B cell (primary cell): ENCODE results near the gene CD28.

Experiments
- EZH2 ChIP-seq: IDR thresholded peaks from 2 replicates; pipeline ENCODE4 v1.6.1; 2012; ENCODE audit warnings: borderline replicate concordance, low read depth, mild to moderate bottlenecking, moderate library complexity, low read length; ENCODE audit not compliant: insufficient read depth, poor library complexity, severe bottlenecking
- TF ChIP-seq, protein P1 (sequence below): fragments of 200-600 bp; IDR thresholded peaks from one replicate; pipeline ENCODE4 v1.8.0; 2022; ENCODE audit warnings: antibody characterized with exemption, mild to moderate bottlenecking

DNA sequence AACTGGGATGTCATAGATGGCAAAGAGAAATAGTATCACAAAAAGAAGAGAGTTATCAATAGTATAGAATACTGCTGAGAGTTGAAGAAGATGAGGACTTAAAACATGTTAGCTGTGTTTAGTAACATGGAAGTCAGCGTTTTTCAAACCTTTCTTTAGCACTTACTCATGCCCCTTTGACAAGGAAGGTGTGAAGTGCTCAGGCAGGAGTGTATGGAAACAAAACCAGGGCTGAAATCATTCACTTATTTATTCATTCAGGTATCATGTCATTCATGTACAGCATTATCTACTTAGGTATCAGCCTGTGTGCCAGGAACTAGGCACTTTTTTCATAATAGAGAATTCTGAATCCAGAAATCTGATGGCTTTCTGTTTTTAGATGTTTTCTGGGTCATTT, 27.2 kb downstream of the CD28 start:
- TF ChIP-seq, protein P1, sequence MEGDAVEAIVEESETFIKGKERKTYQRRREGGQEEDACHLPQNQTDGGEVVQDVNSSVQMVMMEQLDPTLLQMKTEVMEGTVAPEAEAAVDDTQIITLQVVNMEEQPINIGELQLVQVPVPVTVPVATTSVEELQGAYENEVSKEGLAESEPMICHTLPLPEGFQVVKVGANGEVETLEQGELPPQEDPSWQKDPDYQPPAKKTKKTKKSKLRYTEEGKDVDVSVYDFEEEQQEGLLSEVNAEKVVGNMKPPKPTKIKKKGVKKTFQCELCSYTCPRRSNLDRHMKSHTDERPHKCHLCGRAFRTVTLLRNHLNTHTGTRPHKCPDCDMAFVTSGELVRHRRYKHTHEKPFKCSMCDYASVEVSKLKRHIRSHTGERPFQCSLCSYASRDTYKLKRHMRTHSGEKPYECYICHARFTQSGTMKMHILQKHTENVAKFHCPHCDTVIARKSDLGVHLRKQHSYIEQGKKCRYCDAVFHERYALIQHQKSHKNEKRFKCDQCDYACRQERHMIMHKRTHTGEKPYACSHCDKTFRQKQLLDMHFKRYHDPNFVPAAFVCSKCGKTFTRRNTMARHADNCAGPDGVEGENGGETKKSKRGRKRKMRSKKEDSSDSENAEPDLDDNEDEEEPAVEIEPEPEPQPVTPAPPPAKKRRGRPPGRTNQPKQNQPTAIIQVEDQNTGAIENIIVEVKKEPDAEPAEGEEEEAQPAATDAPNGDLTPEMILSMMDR: no peak
- TF ChIP-seq EZH2: no peak
